Activated CD8-positive, alpha-beta memory T cell treated with anti-CD3 and anti-CD28 coated beads for 1 hour (primary cell): ENCODE results near the gene MTMR2.

Experiments
- DNase-seq, 2 donors: peaks; one replicate each; pipeline ENCODE4 v3.0.0-alpha.2; 2020; ENCODE audit warnings: low read depth in 1 of 2; ENCODE audit errors: extremely low read depth in 1 of 2

MTMR2 gene

DNA sequence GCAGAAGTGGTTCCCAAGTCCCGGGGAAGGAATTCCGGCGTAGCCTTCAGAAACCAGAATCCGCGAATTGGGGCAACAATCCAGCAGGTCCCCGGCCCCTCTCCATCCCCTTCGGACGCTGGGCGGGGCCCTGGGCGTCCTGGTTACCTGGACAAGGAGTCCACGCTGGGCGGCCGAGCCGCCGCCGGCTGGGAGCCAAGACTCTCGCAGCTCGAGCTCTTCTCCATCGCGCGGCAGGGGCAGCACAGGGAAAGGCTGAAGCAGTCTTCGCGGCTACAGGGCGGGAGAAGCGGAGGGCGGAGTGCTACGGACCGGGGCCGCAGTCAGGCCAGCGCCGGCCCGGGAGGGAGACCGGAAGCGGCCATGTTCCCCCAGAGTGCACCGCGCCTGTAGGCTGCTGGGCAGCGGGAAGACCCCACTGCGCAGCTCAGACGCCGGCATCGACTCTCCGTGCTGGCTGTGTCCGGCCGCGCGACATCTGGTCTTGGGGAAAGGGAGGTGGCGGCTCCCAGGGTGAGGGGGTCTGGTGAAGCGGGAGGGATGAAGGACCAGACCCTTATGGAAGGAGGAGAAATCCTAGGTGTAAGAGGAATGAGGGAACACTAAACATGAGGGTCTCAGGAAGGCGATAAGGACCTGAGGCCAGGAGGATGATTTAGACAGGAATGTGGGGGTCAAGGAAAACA, at the start of gene MTMR2:
MTMR2 (minus strand) TSS at position 380 of the 686 bp plus-strand sequence; CDS start at position 227, 153 bp downstream.
- peak; percentile 0 to 31 for DNase-seq

DNA sequence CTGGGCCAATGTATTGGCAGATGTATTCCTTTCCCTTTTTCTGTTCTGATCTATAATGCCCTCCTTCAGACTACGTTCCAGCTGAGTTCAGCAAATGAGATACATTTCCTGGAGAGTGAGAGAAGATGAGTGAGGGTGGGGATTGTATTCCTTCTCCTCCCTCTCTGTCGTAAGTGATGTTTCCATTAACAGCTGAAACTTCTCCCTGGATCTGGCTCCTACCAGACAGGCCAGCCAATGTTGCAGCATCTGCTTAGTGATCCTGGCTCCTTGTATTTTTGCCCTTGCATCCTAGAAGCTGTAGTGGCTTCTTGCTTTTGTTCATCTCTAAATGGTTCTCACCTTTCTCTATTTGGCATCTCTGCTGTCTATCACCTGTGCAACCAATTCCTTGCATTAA, 48.2 kb upstream of the MTMR2 start:
- DNase-seq = no peak

DNA sequence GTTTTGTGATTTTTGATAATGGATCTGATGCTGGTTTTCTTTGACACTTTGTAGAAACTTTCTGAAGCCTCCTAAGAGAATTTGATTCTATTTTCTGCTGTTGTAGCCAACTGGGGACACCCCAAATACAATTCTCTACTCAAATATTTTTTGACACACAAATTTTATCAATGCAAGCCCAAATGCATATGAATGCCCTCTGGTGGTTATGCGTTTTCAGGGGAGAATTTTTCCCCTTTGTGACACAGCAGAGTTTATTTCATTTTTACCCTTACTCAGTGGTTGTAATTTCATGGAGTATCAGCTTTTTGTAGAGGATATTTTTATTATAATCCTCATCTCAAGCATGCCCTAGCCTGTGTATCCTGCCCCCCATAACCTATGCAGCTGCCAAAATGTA, 44.7 kb upstream of the MTMR2 start:
- DNase-seq = no peak

DNA sequence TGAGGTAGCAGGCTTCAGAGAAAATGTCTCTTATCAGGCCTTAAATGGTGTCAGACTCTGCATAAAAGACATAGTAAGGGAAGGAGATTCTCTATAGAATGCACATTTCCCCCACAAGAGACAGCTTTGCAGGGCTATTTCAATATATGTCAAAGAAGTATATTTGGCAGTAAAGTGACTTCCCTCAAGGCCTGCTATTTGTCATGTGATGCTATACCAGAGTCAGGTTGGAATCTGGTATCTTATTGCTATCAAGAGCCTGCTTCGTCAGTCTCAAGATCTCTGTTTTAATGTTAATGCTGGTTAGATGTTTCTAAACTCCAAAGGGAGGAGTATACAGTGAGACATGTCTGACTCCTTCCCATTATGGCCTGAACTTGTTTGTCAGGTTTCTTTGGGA, 40.4 kb upstream of the MTMR2 start:
- no peak for DNase-seq

DNA sequence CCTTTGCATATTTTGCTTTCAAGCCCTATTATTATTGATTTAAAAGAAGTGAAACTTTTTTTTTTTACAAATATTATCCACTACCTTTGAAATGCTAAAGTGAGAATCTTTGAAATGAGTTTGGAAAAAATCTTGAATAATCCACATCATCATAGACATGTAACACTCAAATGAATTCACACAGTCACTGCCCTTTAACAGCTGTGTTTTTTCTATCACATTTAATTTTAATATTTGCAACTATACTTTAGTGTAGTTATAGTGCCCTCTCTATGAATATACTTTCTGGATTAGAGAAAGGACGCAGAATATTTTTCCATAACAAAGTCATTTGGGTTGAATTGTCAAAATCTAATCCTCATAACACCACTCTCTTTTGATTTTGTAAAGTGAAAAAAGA, 37.9 kb upstream of the MTMR2 start:
- DNase-seq = no peak

DNA sequence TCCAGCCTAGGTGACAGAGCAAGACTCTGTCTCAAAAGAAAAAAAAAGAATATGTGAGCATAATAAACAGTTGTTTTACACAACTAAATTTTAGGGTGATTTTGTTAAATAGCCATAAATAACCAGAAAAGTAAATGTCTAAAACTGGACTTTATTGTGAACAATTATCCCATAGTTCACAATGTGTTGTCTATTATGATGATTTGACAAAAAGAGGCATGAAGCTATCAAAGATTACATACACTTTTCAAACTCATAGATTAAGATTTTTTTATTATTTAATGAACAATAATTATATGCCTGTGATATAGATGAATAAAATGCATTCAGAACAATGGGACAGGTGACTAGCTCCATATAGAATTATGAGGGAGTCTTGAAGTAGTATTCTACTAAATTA, 27.0 kb upstream of the MTMR2 start:
- no peak for DNase-seq

DNA sequence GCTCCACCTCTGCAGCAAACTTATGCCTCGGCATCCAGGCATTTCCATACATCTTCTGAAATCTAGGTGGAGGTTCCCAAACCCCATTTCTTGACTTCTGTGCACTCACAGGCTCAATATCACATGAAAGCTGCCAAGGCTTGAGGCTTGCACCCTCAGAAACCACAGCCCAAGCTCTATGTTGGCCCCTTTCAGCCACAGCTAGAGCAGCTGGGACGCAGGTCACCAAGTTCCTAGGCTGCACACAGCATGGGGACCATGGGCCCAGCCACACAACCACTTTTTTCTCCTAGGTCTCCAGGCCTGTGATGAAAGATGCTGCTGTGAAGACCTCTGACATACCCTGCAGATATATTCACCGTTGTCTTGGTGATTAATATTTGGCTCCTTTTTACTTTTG, 24.7 kb upstream of the MTMR2 start:
- no peak for DNase-seq

DNA sequence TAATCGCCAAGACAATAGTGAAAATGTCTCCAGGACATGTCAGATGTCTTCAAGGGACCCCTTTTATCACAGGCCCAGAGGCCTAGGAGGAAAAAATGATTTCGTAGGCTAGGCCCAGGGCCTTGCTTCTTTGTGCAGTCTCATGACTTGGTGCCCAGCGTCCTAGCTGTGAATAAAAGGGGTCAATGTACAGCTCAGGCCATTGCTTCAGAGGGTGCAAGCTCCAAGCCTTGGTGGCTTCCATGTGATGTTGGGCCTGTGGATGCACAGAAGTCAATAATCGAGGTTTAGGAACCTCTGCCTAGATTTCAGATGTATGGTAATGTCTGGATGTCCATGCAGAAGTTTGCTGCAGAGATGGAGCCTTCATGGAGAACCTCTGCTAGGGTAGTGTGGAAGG, 20.7 kb upstream of the MTMR2 start:
- no peak for DNase-seq

DNA sequence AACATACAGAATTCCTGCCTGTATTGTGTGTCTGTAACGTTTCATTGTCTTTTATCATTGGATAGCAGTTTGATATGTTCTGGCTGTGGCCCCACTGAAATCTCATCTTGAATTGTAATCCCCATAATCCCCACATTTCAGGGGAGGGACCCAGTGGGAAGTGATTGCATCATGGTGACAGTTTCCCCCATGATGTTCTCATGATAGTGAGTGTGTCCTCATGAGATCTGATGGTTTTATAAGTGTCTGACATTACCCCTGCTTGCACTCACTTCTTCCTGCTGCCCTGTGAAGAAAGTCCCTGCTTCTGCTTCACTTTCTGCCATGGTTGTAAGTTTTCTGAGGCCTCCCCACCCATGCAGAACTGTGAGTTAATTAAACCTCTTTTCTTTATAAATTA, 19.6 kb upstream of the MTMR2 start:
- DNase-seq = no peak

DNA sequence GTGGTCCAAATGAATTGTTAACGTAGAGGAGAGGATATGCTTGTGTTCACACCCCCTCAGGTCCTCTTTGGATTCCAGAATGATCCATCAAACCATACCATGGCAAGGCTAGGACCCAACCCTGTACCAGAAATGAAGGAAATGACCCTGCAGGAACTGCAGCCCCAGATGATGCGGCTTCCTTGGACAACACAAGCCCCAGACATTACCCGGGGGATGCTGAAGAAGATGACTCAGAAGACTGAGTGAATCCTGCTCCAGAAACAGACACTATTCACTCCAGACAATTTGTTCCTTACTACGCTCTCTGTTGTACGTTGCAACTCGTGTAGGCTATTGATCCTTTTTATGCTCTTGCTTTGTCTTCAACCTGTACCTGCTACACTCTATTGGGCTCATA, 15.2 kb upstream of the MTMR2 start:
- no peak for DNase-seq

DNA sequence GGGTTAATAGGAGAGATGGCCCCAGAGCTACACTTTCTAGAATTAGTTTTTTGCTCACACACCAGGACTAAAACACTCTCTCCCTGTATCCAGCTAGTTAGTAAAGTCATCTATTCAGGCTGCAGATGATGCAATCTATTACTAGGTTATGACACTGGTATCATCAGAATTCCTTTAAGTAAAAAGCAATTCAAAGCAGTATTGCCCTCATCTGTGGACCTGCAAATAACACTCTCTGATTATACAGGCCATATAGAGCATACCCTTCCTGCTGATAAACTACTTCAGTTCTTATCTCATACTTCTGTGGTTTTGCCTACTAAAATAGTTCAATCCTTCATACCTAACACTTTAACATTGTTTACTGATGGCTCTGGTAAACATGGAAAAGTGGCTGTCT, 13.5 kb upstream of the MTMR2 start:
- no peak for DNase-seq

DNA sequence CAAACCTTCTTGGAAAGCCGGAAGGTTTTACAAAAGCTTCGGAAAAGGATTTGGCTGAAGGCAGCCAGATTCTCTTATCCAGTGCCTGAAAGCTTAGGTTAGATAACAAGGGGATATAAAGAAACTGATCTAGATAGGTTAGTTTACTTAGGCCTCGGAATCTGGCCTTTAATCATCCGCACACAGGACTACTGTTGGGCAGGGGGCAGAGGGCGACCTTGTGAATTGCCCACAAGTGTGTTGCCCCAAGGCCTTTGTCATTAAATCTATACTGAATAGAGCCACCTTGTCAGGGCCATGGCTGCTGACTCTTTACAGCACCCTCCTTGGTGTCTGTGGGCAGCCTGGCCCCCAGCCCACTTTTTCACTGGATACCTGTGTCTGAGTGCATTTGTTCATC, 9.7 kb upstream of the MTMR2 start:
- no peak for DNase-seq

DNA sequence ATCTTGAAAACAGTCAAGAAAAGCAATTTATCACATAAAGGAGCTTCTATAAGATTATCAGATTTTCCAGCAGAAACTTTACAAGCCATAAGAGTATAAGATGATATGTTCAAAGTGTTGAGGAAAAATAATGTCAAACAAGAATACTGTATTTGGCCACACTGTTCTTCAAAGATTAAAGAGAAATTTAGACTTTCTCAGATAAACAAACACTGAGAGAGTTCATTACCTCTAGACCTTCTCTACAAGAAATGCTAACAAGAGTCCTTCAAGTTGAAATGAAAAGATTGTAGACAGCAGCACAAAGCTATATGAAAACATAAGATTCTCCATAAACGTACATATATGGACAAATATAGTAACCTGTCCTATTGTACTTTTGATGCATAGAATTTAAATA, 8.0 kb upstream of the MTMR2 start:
- DNase-seq = no peak

DNA sequence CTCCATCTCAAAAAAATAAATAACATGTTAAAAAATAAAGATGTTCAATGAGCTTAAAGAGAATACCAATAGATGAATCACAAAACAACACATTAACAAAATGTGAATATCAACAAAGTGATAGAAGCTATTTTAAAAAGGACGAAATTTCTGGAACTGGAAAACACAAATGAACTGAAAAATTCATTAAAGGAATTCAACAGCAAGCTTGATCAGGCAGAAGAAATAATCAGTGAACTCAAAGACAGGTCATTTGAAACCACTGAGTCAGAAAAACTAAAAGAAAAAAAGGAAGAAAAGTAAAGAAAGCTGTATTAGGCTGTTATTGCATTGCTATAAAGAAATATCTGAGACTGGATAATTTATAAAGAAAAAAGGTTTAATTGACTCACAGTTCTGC, 7.0 kb upstream of the MTMR2 start:
- DNase-seq = no peak

DNA sequence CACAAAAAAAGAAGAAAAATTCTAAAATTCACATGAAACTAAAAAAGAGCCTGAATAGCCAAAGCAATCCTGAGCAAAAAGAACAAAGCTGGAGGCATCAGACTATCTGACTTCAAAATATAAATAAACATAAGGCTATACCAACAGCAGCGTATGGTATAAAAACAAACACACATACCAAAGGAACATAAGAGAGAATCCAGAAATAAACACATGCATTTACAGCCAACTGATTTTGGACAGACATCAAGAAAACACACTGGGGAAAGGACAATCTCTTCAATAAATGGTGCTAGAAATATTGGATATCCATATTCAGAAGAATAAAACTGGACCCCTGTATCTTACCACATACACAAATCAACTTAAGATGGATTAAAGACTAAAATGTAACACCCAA, 2.8 kb upstream of the MTMR2 start:
- DNase-seq = no peak

DNA sequence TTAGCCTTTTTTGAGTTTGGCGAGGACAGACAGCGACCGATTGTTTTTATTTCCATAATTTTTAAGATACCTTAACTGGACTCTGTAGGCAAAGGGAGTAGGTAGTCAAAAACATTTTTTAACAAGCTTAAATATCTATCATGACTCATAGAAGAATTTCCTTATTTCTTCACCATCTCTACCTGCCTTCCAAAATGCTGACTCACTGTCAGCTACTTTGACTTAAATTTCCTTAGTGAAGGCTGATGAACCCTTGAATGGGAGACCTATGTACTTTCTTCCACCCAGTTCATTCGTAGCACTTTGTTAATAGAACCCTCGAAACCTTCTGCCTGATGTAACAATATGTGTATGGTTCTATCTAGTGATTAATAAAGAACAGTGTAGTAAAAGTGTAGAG, 1.1 kb upstream of the MTMR2 start:
- DNase-seq = no peak

DNA sequence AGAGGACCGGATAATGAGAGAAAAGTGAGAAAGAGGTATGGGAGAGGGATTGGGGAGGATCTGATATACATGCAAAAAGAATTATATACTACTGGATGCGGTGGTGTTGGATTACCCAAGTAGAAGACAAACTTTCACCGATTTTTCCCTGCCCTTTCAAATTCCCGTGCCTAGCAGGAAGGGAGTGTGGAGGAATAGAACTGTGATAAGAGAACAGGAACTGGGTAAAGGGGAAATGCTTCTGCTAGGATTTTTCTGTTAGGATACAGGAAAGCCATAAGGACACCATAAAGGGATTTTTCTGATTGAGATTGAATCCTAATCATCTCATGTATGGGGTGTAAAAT, 480 bp upstream of the MTMR2 start:
- DNase-seq = no peak

DNA sequence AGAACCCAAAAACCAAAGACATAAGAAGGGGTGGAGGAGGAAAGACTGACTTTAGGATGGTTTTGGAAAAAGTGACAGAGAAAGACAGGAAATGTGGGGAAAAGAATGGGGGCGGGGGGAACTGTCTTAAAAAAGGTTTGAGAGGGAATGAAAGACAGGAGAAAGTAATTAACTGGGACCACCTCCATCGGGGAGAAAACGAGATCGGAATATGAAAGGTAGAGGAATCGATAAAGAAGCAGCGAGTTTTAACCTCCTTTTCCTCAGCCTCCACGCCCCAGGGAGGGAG, 524 bp downstream of the MTMR2 start:
- DNase-seq = no peak

DNA sequence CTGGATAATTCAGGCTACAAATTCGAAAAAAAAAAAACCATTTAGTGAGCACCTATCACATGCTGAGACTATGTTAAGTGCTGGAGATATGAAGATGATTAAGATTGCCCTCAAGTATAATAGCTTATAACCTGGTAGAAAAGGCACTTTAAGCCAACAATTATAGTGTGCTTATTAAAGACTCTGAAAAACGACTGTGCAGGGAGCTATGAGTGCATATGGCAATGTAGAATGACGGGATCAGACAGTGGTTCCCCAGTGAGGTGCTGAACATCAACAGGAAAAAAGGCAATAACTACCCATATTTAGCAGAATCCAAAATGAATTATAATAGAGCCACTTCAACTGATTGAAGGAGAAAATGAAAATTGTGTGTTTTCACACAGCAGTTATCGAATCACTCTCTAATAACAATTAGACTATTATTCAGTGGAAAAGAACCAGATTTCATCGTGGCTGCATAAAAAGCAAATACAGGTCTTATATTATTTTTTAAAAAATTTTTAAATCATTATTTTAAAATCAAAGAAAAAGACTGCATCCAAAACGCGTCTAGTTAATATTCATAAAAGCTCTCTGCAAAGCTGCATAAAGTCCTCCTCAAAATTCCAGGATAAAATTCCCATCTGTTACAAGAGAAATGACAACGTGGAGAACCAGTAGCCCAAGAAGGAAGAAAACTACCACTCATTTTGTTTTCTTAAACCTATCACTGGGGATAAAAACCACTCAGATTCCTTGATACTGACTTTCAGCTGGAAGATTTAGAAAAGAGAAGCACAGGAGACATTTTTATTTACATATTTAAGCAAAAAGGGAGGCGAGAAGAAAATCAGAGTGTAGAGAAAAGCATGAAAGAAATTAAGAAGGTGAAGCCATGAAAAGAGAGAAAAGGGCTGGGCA, 1.1 kb downstream of the MTMR2 start:
- no peak for DNase-seq

DNA sequence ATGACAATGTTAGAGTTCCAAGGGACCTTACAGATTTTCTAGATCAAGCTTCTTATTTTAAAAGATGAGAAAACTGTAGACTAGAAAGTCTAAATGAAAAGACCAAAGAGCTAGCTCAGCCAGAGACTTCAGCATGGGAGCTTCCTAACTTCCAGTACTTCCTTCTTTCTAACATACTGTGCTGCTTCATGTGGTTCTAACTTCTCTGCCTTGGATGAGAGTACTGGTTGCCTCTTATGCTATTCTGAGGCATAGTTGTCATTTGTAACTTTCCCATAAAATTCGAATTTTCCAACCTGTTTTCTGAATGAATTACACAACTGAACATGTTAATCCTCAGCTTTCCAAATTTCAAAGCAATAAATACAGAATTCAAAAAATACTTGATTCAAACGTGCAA, 1.8 kb downstream of the MTMR2 start:
- no peak for DNase-seq

DNA sequence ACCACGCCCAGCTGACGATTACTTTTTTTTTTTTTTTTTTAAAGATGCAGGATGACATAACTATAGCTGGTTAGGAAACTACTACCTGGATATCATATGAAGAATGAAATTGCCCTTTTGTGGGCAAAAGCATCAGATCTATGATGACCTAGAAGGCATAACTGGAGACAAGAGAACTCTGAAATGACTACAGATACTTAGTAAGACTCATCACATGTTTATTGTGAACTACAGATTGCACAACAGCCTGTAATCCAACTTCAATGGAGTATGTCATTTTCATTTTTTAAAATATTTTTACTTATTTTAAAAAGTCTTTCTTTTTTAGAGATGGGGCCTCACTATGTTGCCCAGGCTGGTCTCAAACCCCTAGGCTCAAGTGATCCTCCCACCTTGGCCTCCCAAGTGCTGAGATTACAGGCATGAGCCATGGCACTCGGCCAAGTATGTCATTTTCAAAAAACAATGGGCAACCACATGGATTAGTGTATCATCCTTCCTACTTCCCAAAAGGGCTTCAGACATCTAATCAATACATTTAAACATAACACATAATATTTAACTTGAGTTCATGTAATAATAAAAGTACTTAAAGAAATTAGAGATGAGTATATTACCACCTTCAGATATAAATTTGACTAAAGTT, 3.3 kb downstream of the MTMR2 start:
- DNase-seq = no peak

DNA sequence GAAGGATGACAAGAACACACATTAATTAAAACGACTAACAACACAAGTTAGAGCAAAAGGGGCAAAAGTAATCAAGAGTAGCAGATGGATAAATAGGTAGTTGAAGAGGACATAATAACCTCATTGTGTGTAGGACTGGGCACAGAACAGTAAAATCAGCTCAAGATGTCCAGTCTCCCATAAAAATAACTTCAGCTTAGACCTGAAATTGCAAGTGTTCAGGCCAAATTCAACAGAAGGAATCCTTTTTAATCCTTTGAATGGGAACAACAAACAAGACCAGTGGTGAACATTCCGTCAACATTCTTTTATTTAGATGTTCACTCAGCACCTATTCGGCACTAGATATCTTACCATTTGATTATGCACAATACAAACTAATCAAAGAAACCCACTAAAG, 4.4 kb downstream of the MTMR2 start:
- no peak for DNase-seq
